SIG-M5 (cell line): Measurements from ENCODE around the gene PREX1.

Experiments used
- DNase-seq: peaks from one replicate; lab custom pipeline; 2025; lab: John Stamatoyannopoulos, UW

Gene PREX1

DNA sequence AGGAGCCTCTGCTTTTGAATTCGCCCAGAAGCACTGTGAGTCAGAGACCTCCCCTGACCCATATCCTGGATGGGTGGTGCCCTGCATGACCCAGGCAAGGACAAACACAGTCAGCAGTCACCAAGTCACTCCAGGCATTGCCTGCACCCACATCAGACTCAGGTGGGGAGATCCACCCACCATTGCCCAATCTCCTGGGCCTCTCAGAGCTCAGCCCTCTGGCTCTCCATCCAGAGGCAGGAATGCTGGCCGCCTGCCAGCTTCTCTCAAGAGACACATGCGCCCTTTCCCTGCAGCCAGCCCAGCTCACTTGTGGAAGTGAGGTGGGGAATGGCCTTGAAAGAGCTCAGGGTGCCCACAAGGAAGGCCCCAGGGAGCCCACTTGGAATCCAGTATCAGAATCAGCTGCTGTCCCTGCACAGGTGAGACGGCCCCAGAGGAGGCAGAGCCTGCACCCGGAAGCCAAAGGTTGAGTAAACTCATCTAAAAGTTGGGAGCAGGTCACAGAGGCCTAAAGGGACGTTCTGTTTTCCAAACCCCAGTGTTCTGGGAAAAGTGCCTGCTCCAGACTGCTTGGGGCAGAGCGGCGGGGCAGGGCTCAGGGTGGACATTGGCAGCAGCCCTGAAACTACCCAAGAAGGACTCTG is 129.8 kb downstream of the PREX1 start:
- DNase-seq: no peak

DNA sequence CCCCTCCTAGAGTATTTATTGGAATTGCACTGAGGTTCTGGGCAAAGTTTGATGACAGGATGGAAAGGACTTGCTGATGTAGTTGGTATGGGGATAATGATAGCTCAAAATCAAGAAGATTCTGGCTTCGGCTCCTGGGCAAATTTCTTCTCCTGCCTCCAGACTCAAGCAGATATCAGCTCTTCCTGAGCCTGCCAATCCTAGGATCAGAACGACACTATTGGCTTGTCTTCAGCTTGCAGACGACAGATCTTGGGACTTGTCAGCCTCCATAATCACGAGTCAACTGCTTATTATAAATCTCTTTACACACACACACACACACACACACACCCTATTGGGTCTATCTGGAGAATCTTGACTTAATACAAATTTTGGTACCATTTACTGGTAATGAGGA is 131.1 kb downstream of the PREX1 start:
- DNase-seq: no peak

DNA sequence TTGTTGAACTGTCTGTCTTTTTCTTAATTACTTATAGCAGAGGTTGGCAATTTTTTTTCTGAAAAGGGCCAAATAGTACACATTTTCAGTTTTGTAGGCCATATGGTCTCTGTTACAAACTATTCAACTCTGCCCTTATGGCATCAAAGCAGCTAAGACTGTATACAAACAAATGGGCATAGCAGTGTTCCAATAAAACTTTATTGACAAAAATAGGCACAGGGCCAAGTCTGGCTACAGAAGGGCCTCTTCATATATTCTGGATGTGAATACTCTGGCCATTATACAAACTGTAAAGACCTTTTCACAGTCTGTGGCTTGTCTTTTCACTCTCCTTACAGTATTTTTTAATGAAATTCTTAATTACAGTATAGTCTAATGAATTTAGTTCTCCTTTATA is 132.1 kb downstream of the PREX1 start:
- DNase-seq: no peak

DNA sequence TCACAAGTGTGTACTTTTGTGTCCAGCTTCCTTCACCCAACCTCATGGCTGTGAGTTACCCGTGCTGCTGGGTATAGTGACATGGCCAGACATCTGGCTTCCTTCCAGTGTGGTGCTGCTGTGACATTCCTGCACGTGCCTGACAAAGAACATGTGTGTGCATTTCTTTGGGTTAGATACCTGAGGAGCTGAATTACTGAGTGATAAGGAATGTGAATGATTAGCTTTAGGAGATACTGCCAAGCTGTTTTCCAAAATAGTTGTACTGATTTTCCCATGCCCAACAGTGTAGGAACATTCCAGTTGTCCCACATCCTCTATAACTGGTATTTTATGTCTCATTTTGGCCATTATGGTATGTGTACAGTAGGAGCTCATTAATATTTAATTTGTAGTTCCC is 132.5 kb downstream of the PREX1 start:
- no peak for DNase-seq

DNA sequence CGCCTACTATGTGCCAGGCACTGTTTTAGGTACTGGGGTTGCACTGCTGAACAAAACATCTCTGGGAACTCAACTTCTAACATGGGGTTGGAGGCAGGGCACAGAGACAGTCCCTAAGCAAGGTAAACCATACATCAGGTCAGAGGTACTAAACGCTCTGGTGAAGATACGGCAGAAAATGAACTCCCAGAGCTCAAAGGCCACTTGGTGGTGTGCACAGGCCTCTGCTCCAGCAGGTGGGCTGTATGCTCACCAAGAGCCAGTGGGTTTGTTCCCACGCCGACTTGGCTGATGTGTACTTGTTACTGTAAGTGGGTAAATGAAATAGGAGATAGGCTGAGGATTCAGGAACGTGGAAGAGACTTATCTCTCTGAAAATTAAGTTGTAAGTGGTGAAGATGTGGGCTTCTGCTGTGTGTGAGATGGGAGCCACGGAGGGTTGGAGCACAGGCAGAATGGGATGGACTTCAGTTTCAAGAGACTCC is 133.4 kb downstream of the PREX1 start:
- DNase-seq: no peak

DNA sequence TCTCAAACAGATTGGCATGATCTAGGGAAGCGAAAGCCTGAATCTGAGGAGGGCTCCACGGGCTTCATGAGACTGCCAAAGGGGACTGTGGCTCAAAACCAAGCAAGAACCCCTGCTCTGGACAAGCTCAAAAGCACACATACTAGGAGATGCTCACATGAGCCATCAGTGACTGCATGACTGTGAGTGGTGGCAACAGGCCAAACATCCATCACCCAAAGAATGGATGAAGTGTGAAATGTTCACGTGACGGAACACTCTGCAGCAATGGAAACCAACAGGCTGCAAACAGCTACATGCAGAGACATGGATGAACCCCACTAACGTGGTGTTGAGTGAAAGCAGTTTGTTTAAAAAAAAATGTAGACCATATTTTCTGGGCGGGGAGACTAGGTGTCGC is 136.3 kb downstream of the PREX1 start:
- no peak for DNase-seq

DNA sequence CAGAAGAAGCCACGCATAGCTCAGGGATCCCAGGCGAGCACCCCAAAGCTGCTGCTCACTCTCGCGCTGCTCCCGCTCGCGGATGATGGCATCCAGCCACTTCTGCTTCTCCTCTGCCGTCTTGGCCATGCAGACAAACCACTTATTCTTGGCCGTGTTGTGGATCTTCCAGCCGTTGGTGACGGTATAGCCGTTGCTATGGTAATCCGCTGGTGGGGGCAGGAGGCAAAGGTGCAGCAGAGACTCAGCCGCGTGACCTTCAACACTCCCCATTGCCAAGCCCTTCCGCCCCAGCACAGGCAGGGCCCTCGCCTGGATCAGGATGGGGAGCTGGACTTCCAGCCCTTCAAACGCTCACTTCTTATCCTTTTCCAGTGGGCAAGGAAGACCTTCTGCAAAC is 136.9 kb downstream of the PREX1 start:
- DNase-seq: no peak

DNA sequence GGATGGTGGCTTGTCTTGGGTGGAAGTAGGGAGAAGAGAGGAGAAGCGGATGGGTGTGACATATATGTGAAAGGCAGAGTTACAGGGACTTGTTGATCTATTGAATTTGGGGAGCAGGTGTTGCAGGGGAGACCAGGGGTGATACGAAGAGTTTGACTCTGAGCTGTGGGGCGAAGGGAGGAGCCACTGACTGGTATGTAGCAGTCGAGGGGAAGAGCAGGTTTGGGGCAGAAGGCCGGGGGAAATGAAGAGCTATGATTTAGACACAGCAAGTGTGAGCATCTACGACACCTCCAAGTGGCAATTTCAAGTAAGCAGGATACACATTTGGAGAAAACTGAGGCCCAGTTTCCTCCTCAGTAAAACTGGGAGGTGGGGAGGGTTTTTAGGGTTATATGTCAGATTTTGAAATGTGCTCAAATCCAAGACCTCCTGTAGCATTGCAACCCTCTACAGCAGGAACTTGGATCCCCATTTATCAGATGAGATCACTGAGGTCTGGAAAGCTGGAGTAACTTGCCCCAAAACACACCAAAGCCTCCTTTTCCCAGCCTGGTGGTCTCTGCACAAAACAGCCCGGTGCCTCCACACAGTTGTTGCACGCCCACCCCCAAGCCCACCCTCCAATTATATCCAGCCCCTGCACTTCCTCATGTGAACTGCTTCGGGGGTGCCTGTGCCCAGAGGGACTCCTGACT is 137.8 kb downstream of the PREX1 start:
- no peak for DNase-seq

DNA sequence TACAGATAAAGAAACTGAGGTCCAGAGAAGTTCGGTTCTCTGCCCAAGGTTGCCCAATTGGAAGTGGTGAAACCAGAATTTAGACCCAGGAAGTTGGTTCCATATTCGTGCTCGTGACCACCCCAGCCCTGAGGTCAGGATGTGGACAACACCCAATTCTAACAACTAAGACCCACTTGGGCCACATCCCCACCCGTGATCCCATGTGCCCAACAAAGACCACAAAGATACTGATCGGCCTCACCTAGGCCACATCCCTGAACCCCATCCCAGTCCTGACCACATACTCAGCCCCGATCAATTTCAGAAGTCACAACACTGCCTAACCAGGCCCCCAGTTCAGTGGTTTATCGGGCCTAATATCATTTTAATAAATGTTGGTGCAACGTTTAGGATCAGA is 138.4 kb downstream of the PREX1 start:
- DNase-seq: no peak

DNA sequence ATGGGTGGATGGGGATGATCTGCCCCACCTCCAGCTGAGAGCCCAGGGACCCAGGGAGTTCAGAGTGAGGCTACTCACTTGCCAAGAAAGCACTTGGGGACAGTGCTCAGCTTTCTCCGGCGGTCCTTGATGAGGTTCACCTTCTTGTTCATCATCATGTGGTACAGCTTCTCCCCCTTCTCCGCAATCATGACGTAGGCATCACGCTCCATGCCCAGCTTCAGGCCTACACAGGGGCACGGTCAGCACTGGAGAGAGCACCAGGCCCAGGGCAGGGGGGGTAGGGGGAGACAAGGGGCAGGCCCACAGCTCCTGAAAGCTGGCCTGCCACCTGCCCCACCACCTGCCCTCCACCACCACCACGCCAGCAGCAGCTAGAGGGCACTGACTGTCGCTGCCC is 139.2 kb downstream of the PREX1 start:
- DNase-seq: no peak

DNA sequence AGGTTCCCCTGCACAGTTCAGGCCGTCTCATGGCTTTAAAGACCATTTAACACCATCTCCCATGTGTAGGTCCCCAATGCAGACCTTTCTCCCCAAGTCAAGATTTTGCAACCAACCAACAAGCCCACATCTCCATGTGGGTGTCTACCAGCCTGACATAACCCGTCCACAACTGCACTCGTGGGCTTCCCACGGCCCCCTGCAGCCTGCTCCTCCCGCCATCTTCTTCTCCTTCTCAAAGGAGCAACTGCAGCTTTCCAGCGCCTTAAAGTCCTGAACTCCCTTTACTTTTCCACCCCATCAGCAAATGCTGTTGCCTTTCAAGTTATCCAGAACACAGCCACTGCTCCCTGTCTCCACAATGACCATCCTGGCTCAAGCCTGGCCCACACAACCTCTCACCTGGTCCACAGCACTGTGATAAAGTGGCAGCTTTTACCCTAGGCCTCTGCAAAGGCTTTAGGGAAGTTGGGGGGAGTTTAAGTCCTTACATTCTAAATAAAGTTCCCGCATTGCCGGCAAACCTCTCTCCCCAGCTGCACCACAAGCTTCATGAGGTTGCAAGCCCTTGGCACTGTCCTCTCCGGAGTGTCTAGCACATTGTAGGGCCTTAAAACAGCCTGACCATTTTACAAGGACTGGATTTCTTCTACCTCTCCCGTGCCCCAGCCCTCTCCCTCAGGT is 140.5 kb downstream of the PREX1 start:
- DNase-seq: no peak

DNA sequence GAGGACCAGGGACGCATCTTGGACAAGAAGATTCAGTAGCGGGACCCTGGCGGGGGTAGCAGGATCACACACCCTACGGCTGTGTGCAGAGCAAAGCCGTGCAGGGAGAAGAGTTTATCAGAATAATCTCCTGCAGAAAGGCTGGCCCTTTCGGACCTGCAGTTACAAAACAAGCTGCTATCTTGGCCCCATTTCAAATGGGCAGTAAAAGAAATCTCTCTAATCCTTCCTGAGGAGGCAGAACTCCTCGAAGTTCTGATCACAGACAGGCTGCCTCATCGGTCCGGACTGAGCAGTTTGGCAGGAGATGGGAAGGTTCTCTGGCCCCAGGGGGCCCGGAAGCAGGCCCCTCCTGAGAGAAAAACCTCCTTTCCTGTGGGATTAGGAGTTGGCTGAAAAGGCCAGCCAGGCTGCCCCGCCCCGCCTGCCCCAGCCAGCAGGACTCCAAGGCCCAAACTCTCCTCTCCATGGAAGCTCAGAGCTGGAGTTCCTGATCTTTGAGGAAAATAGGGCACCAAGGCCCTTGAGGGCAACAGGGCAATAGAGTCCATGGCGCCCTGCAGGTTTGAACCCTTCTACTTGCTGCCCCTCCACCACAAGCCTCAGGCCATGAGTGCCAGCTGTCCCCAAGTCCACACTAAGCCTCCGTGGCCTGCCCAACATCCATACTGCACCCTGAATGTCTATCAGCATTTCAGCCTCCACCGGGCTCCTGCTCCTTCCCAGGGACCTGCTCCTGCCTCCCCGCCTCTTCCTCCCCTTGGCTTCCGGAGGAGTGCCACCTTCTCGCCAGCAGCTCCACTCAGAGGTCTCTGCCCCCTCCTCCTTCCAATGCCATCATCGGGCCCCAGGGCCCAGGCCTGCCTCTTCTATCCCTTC is 141.3 kb downstream of the PREX1 start:
- no peak for DNase-seq

DNA sequence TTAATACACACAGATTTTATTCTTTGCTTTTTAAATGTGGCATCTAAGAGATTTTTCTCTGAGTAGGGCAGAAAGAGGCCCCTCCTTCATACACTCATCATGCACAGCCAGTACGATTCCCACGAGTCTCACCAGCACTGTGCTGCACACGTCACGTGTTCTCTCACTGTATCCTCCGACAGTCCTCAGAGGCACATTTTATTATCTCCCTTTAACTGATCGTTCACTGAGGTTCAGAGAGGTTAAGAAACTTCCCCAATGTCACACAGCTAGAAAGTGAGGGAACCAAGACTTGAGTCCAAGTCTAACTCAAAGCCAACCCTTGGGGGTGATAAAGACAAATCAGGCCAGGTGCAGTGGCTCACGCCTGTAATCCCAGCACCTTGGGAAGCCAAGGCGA is 142.5 kb downstream of the PREX1 start:
- no peak for DNase-seq

DNA sequence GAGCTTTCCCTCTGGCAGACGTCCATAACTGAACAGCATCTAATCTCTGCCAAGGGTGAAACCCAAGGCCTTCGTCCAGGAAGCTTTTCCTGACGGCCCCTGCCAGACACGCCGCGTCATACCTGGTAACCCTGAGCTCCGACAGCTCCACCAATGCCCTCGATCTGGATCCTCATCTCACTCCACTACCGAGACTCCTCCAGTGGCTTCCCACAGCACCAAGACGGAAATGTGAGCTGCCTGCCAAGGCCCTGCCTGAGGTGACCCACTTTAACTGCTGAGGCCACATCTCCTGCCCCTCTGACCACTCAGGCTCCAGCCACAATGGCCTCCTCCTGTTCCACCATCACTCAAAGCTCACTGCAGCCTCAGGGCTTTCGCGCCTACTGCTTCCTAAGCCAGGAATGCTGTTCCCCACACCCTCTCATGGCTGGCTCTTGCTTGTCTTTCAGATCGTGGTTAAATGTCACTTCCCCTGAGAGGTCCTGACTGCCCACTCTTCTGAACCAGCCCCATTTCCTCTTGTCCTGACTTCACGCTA is 143.2 kb downstream of the PREX1 start:
- no peak for DNase-seq

DNA sequence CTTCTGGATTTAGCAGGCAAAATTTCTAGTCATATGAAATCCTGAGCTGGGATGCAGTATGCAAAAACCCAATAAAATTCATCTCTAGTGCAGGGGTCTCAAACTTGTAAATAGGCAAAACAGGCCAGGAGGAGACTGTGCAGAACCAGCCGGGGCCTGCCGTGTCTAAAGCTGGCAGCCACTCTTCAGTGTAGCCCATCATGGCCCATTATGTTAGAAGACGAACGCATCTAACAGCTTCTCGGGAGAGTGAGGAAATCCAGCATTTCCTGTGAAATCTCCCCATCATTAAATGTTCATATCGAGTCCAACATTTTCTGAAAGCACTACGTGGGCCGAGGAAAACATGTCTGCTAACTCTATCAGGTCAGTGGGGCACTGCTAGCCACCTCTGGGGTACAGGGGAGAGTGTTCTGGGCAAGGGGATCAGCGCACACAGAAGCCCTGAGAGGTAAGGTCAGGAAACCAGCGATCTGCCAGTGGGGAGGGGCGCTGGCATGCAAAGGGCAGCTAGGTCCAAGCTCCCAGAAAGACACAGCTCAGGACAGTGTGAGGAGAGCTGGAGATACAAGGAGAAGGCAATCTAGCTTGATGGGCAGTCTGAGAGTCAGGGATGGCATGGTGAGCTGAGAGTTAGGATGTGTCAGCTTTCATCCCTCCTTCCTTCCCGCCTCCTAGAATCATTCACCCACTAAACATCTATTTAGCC is 144.2 kb downstream of the PREX1 start:
- no peak for DNase-seq

DNA sequence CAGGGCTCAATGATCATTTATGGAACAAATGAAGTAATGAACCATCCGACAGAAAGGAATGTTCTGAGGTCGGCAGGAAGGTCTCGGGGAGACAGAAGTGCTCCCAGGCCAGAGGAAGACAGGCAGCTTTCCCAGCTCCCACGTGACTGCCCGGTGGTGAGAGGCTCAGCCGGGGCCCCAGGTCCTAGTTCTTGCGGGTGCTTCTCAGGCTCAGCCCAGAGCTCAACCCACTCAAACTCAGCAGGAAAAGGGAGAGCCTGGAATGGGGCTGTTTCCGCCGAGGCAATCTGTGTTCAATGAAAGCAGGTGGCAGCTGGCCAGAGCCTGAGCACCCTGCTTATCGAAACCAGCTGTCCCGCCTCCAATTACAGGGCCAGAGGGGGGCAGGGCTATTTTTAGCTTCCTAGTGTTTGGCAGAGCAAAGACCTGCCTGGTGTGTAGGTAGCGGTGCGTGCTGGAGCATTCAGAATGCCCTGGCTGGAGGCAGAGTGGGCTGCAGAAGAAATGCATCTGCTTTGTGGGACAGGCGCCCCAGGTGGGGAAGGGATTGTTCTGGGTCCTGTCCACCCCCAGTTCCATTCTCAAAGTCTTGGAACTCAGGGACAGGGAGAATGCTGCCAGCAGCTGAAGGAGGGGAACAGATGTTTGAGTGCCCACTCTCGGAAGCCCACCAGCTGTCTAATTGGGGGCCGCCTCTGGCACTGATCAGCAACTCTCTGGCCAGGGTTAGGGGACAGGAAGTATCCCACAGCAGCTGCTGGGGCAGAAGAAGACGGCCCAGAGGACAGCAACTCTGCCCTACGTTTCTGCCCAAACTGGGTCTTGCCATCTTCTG is 145.1 kb downstream of the PREX1 start:
- no peak for DNase-seq

DNA sequence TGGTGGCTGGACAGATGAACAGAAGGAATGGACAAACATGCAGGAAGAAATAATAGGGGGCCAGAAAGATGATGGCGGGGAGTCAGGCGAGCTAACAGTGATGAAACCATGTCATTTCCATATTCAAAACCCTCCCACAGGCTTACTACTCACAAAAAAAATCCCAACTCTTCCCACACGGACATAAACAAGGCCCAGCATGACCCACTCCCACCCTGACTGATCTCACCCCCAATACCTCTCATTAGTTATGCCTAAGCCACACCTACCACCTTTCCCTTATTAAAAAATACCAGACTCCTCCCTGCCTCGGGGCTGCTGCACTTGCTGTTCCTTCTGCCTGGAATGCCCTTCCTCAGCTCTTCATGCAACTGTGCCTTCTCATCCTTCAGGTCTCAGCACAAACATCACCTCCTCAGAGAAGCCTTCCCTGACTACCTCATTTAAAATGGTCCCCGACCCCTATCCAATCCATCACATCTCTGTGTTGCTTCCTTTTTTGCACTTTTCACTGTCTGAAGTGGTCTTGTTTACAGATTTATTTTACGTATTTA is 145.8 kb downstream of the PREX1 start:
- DNase-seq: no peak

DNA sequence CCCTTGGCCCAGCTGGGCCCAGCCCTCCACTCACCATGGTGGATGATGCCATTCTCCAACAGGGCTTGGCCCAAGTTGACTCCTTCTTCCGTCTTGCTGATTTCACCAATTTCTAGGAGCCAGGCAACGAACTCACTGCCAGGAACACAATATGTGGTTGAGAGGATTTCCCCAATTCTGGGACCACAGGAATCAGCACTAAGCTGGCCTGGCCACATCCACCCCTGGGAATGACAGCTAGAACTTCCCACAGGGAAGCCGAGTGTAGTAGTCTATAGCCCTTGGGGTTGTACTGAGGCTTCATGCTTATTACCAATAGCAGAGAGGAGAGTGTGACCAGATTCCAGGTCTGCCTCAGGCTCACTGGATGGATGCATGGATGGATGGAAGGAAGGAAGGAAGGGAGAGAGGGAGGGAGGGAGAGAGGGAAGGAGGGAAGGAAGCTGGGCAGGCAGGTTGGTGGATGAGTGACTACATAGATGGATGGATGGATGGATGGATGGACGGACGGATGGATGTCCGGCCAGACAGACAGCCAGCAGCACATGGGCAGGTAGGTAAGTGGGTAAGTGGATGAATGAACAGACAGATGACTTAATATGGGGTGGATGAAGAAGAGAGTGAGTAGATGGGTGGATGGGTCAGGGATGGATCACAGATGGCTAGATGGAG is 146.5 kb downstream of the PREX1 start:
- DNase-seq: no peak

DNA sequence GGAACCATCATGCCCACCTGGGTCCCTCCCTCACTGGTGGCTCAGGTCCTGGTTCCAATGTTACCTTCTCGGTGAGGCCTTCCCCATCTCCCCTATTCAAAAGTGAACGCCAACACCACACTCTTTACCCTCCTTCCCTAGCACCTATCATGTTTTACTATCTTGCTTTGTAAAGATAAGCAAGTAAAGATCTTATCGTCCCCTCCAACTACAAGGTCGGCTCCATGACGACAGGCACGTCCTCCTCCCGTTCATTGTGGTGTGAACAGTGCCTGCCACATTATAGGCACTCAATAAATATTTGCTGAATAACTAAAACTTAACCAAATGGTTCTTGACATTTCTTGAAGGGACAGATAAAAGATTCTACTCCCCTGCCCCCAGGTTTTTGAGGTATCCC is 147.1 kb downstream of the PREX1 start:
- DNase-seq: no peak

DNA sequence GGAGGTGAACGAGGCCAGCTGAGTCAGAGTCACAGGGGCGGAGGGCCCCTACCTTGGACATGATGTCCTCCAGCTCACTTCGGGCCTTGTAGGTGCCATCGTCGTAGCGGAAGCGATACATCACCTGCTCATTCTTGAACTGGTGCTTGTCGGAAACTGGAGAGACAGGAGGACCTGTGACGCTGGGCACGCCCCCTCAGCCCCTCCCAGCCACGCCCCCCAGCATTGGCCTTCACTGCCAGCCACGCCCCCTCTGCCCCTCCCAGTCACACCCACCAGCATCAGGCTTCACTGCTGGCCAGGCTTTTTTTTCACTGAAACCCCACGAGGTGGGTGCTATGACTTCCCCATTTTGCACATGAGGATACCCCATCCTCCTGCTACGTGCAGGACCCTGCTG is 148.2 kb downstream of the PREX1 start:
- no peak for DNase-seq
